Adipose tissue (tissue), 3 donors: ENCODE data around the gene PINLYP. TPM values are rescaled to one million over a fixed set of nuclear protein-coding genes. Genes with fewer than 3 reads are reported as not detected.

ENCODE experiments used
- H3K27ac ChIP-seq: one replicate; pipeline ENCODE4 v1.5.1; 2013; ENCODE audit warnings: low read depth, low read length
- WGBS, 3 donors: extraction: QIAGEN DNeasy Blood & Tissue Kit; methylation state at CpG; one replicate each; pipeline ENCODE4 v1.1.7; 2013; 5-methylcytosine and 5-hydroxymethylcytosine counted together
- polyA plus RNA-seq, 3 donors: library from polyadenylated mRNA; stranded (reverse); fragments of 200-250 nt; gene quantifications; one replicate each; pipeline ENCODE4 v1.2.3, GENCODE V29; 2013
- donor health status: healthy with polysubstance abuse.
- donor health status: Bipolar disorder and iron deficiency.
- donor health status: healthy.

The PINLYP gene
- polyA plus RNA-seq, 3 donors: 2.7 to 22.4 (median 9.6) TPM

- no peak within 1 kb of the TSS for H3K27ac ChIP-seq
- 0 to 1% (median 0%) methylated on average over 76 to 81 of the region's 81 CpGs for WGBS, 3 donors
Observed at GRCh38 chr19:43619262-43620060, 43.9 kb downstream of the PINLYP start, which contains the start of gene ZNF428. Gene ZNF428, minus strand, starts transcription at chr19:43619629. Its CDS starts 5,325 bp downstream, at chr19:43614304.

- H3K27ac ChIP-seq: no peak overlapping the region
- 41 to 45% (median 42%) methylated on average over 23 of the region's 23 CpGs for WGBS, 3 donors
Observed at GRCh38 chr19:43620061-43621001, 44.7 kb downstream of the PINLYP start.

GRCh38 chr19:43622070-43622469, 46.5 kb downstream of the PINLYP start:
- WGBS, 3 donors: 56 to 78% (median 57%) methylated on average over 4 of the region's 4 CpGs
- H3K27ac ChIP-seq: no peak overlapping the region

- 77 to 88% (median 87%) methylated on average over 1 of the region's 1 CpG for WGBS, 3 donors
- H3K27ac ChIP-seq: no peak overlapping the region
Observed at GRCh38 chr19:43622956-43623355, 47.4 kb downstream of the PINLYP start.

GRCh38 chr19:43623889-43624670, 48.5 kb downstream of the PINLYP start:
- no peak overlapping the region for H3K27ac ChIP-seq
- WGBS, 3 donors: 84 to 87% (median 85%) methylated on average over 35 of the region's 35 CpGs

GRCh38 chr19:43624933-43625332, 49.3 kb downstream of the PINLYP start:
- H3K27ac ChIP-seq: no peak overlapping the region
- 26 to 40% (median 32%) methylated on average over 29 to 30 of the region's 30 CpGs for WGBS, 3 donors

- no peak overlapping the region for H3K27ac ChIP-seq
- WGBS, 3 donors: 71 to 79% (median 78%) methylated on average over 32 of the region's 32 CpGs
Observed at GRCh38 chr19:43625918-43626579, 50.4 kb downstream of the PINLYP start.

GRCh38 chr19:43626838-43627237, 51.2 kb downstream of the PINLYP start:
- no peak overlapping the region for H3K27ac ChIP-seq
- 50 to 65% (median 53%) methylated on average over 17 of the region's 17 CpGs for WGBS, 3 donors

- 93 to 94% (median 94%) methylated on average over 3 of the region's 3 CpGs for WGBS, 3 donors
- no peak overlapping the region for H3K27ac ChIP-seq
Observed at GRCh38 chr19:43628646-43629326, 53.2 kb downstream of the PINLYP start.

GRCh38 chr19:43631491-43631890, 55.9 kb downstream of the PINLYP start:
- H3K27ac ChIP-seq: no peak overlapping the region
- WGBS, 3 donors: 87 to 89% (median 88%) methylated on average over 5 of the region's 5 CpGs

Other genes with a start within 250 kb of the PINLYP start
- 10 to 100 TPM in 1 of 3 donors, 1 to 10 TPM in 1, under 1 TPM in 1; 0.14 to 13.0 (median 7.3) TPM for gene CD177, start 222.1 kb upstream of the PINLYP start, polyA plus RNA-seq
- gene TEX101, start 160.9 kb upstream of the PINLYP start, polyA plus RNA-seq: under 1 TPM in 1 of 3 donors, not detected in 2; 0.06 TPM
- 1 to 10 TPM in 2 of 3 donors, under 1 TPM in 1; 0.67 to 7.3 (median 1.0) TPM for gene LYPD3, start 110.2 kb upstream of the PINLYP start, polyA plus RNA-seq
- 1 to 10 TPM; 4.6 to 9.7 (median 9.6) TPM for gene PHLDB3, start 71.1 kb upstream of the PINLYP start, polyA plus RNA-seq
- 10 to 100 TPM; 43.0 to 60.7 (median 50.5) TPM for gene ETHE1, start 48.6 kb upstream of the PINLYP start, polyA plus RNA-seq
- gene ZNF575, start 42.6 kb upstream of the PINLYP start, polyA plus RNA-seq: 1 to 10 TPM in 1 of 3 donors, under 1 TPM in 2; 0.53 to 1.8 (median 0.95) TPM
- gene XRCC1, start 274 bp upstream of the PINLYP start, polyA plus RNA-seq: 10 to 100 TPM; 13.6 to 18.6 (median 14.2) TPM
- gene IRGQ, start 20.3 kb downstream of the PINLYP start, polyA plus RNA-seq: 1 to 10 TPM; 2.5 to 4.3 (median 3.4) TPM
- gene ZNF576, start 20.8 kb downstream of the PINLYP start, polyA plus RNA-seq: 10 to 100 TPM; 10.4 to 15.4 (median 12.3) TPM
- gene SRRM5, start 36.3 kb downstream of the PINLYP start, polyA plus RNA-seq: under 1 TPM; 0.20 to 0.79 (median 0.22) TPM
- gene ZNF428, start 43.8 kb downstream of the PINLYP start, polyA plus RNA-seq: 10 to 100 TPM; 19.9 to 28.6 (median 25.5) TPM
- gene CADM4, start 64.0 kb downstream of the PINLYP start, polyA plus RNA-seq: 1 to 10 TPM; 1.9 to 7.1 (median 4.2) TPM
- gene PLAUR, start 94.4 kb downstream of the PINLYP start, polyA plus RNA-seq: 10 to 100 TPM in 2 of 3 donors, 1 to 10 TPM in 1; 5.0 to 88.4 (median 35.5) TPM
- gene IRGC, start 140.3 kb downstream of the PINLYP start, polyA plus RNA-seq: not detected
- 10 to 100 TPM in 2 of 3 donors, 1 to 10 TPM in 1; 6.9 to 16.0 (median 10.5) TPM for gene SMG9, start 179.2 kb downstream of the PINLYP start, polyA plus RNA-seq
- 1 to 10 TPM in 2 of 3 donors, under 1 TPM in 1; 0.55 to 3.4 (median 2.4) TPM for gene KCNN4, start 205.2 kb downstream of the PINLYP start, polyA plus RNA-seq
- 1 to 10 TPM in 1 of 3 donors, under 1 TPM in 2; 0.09 to 1.9 (median 0.22) TPM for gene LYPD5, start 226.6 kb downstream of the PINLYP start, polyA plus RNA-seq